ENCODE results near the gene L3MBTL4.
"Not testable (repeated sequence)": the region's sequence is repeated elsewhere in the genome, so short reads cannot be mapped to it uniquely, and the experiment has no call there.

The L3MBTL4 gene

GRCh38 chr18:6406075-6406909 lies 8.4 kb downstream of the L3MBTL4 start:
- DNase-seq, result no peak

- no peak for DNase-seq
Observed at GRCh38 chr18:6405237-6406074, 9.3 kb downstream of the L3MBTL4 start.

- DNase-seq, result no peak
Observed at GRCh38 chr18:6404834-6405233, 9.9 kb downstream of the L3MBTL4 start.

- no peak for DNase-seq
Observed at GRCh38 chr18:6401687-6402086, 13.0 kb downstream of the L3MBTL4 start.

- no peak for DNase-seq
Observed at GRCh38 chr18:6399776-6400175, 14.9 kb downstream of the L3MBTL4 start.

GRCh38 chr18:6397931-6398566 lies 16.7 kb downstream of the L3MBTL4 start:
- no peak for DNase-seq

GRCh38 chr18:6396847-6397246 lies 17.9 kb downstream of the L3MBTL4 start:
- DNase-seq, result no peak

- DNase-seq, result no peak
Observed at GRCh38 chr18:6396276-6396675, 18.4 kb downstream of the L3MBTL4 start.

- DNase-seq, result no peak
Observed at GRCh38 chr18:6389005-6389404, 25.7 kb downstream of the L3MBTL4 start.

GRCh38 chr18:6382963-6383362 lies 31.7 kb downstream of the L3MBTL4 start:
- no peak for DNase-seq

GRCh38 chr18:6377473-6377872 lies 37.2 kb downstream of the L3MBTL4 start:
- not testable (repeated sequence) for DNase-seq

GRCh38 chr18:6376433-6377229 lies 38.1 kb downstream of the L3MBTL4 start:
- DNase-seq, result no peak

- DNase-seq, result no peak
Observed at GRCh38 chr18:6374935-6375529, 39.7 kb downstream of the L3MBTL4 start.

- no peak for DNase-seq
Observed at GRCh38 chr18:6374340-6374739, 40.4 kb downstream of the L3MBTL4 start.

GRCh38 chr18:6373187-6373586 lies 41.5 kb downstream of the L3MBTL4 start:
- no peak for DNase-seq

GRCh38 chr18:6370886-6371635 lies 43.6 kb downstream of the L3MBTL4 start:
- no peak for DNase-seq

GRCh38 chr18:6370410-6370809 lies 44.3 kb downstream of the L3MBTL4 start:
- DNase-seq, result no peak

- DNase-seq, result no peak
Observed at GRCh38 chr18:6368017-6368416, 46.7 kb downstream of the L3MBTL4 start.

- no peak for DNase-seq
Observed at GRCh38 chr18:6367208-6367607, 47.5 kb downstream of the L3MBTL4 start.

- no peak for DNase-seq
Observed at GRCh38 chr18:6366776-6367175, 47.9 kb downstream of the L3MBTL4 start.

GRCh38 chr18:6365385-6365784 lies 49.3 kb downstream of the L3MBTL4 start:
- no peak for DNase-seq

- no peak for DNase-seq
Observed at GRCh38 chr18:6363216-6363615, 51.5 kb downstream of the L3MBTL4 start.
